Breast epithelium (tissue), 4 donors: Measurements from ENCODE around the gene TMEM178B. TPM values are rescaled to one million over a fixed set of nuclear protein-coding genes. Genes with fewer than 3 reads are reported as not detected.

ENCODE experiments used
- DNase-seq, 2 donors: peaks; one replicate each; pipeline ENCODE4 v3.0.0-alpha.2; 2019; ENCODE audit warnings: low spot score in 2 of 2
- H3K27ac ChIP-seq, 2 donors: fragments of 200-600 bp; sonication (generic) in 1 of 2; one replicate each; pipeline ENCODE4 v1.5.1; 2016 to 2019; ENCODE audit warnings: mild to moderate bottlenecking in 1 of 2
- H3K27me3 ChIP-seq, 2 donors: fragments of 200-600 bp; sonication (generic) in 1 of 2; one replicate each; pipeline versions ENCODE4 v1.5.1 to v1.6.0; 2017 to 2019; ENCODE audit warnings: control low read depth in 1 of 2, mild to moderate bottlenecking in 1 of 2
- H3K36me3 ChIP-seq: fragments of 200-600 bp; one replicate; pipeline ENCODE4 v1.5.1; 2019
- H3K4me1 ChIP-seq, 2 donors: fragments of 200-600 bp; sonication (generic); one replicate each; pipeline ENCODE4 v1.5.1; 2016 to 2019; ENCODE audit warnings: control low read depth in 1 of 2
- H3K4me3 ChIP-seq, 3 donors: fragments of 200-600 bp; sonication (generic); 1 replicate in 2 of 3; 2 replicates in 1 of 3; pipeline ENCODE4 v1.5.1; 2016 to 2019; ENCODE audit warnings: mild to moderate bottlenecking in 3 of 3, moderate library complexity in 2 of 3
- H3K9me3 ChIP-seq, 2 donors: fragments of 200-600 bp; sonication (generic) in 1 of 2; one replicate each; pipeline ENCODE4 v1.5.1; 2016 to 2019; ENCODE audit warnings: control low read depth in 1 of 2
- CTCF ChIP-seq, 3 donors: fragments of 450-650 bp; IDR thresholded peaks; one replicate each; pipeline ENCODE4 v1.5.1; 2016 to 2017; ENCODE audit warnings: antibody characterized with exemption in 3 of 3, mild to moderate bottlenecking in 3 of 3, moderate library complexity in 3 of 3
- POLR2A ChIP-seq: fragments of 450-650 bp; IDR thresholded peaks from one replicate; pipeline ENCODE4 v1.6.1; 2016; ENCODE audit warnings: antibody characterized with exemption, mild to moderate bottlenecking, moderate library complexity
- POLR2AphosphoS5 ChIP-seq, 3 donors: sonication (generic); formaldehyde crosslinking; IDR thresholded peaks; one replicate each; pipeline ENCODE4 v1.6.1; 2017; ENCODE audit warnings: antibody characterized with exemption in 3 of 3
- intact Hi-C: fragments of 100-400 bp; cut with DNase I; formaldehyde crosslinking; loops from one replicate; pipeline ENCODE4 v1.15.1; 2023; ENCODE audit warnings: low total_unique reads
- total RNA-seq, 3 donors: library from RNA; depleted of rRNA; stranded (reverse); fragments of >200 nt; gene quantifications; one replicate each; pipeline ENCODE4 v1.1.0, GENCODE V29; 2016

The TMEM178B gene
- total RNA-seq, 3 donors from 2014 or later: 0.33 to 0.88 (median 0.64) TPM

- no peaks in the 10 kb centered on the region for H3K36me3 ChIP-seq
- no peaks in the 10 kb centered on the region for H3K9me3 ChIP-seq
- TF ChIP-seq POLR2AphosphoS5 (IDR thresholded peaks at IDR 0.05): no peak
- TF ChIP-seq CTCF (IDR thresholded peaks at IDR 0.05): no peak
- TF ChIP-seq POLR2A: no peak
- no peak overlapping the region for H3K4me3 ChIP-seq
- H3K27ac ChIP-seq: no peak overlapping the region
- H3K27me3 ChIP-seq: no peaks in the 10 kb centered on the region
- H3K4me1 ChIP-seq: no peaks in the 10 kb centered on the region
- intact Hi-C loops: no loop called here
- DNase-seq: no peak
Observed at GRCh38 chr7:141242568-141242967, 168.7 kb downstream of the TMEM178B start.

GRCh38 chr7:141243368-141243767 is 169.5 kb downstream of the TMEM178B start:
- H3K27ac ChIP-seq: no peak overlapping the region
- no peaks in the 10 kb centered on the region for H3K27me3 ChIP-seq
- no peaks in the 10 kb centered on the region for H3K9me3 ChIP-seq
- intact Hi-C loops: no loop called here
- TF ChIP-seq CTCF (IDR thresholded peaks at IDR 0.05) (no peak), POLR2A (no peak), POLR2AphosphoS5 (IDR thresholded peaks at IDR 0.05) (no peak)
- H3K4me1 ChIP-seq: no peaks in the 10 kb centered on the region
- no peak for DNase-seq
- no peak overlapping the region for H3K4me3 ChIP-seq
- no peaks in the 10 kb centered on the region for H3K36me3 ChIP-seq

DNA sequence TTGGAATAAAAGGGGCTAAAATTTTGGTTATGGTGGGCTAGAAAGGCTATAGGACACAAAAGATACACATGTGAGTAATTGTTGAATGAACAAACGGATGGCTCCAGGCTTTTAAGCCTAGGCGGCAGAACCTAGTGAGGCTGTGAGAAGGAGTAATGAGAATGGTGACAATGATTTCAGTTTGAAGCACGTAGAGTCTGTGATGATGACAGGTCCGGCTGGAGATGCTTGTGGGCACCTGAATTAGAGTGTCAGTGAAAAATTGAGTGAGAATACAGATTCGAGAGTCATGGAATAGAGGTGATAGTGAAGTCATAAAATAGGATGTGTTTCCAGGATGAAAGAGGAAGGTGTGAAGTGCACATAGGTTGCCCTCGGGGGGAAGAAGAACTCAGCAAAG is 170.6 kb downstream of the TMEM178B start:
- H3K4me3 ChIP-seq: no peak overlapping the region
- intact Hi-C loops: no loop called here
- no peaks in the 10 kb centered on the region for H3K4me1 ChIP-seq
- TF ChIP-seq CTCF (IDR thresholded peaks at IDR 0.05) (no peak), POLR2A (no peak), POLR2AphosphoS5 (IDR thresholded peaks at IDR 0.05) (no peak)
- no peaks in the 10 kb centered on the region for H3K9me3 ChIP-seq
- no peak for DNase-seq
- no peaks in the 10 kb centered on the region for H3K36me3 ChIP-seq
- H3K27ac ChIP-seq: no peak overlapping the region
- no peaks in the 10 kb centered on the region for H3K27me3 ChIP-seq

DNA sequence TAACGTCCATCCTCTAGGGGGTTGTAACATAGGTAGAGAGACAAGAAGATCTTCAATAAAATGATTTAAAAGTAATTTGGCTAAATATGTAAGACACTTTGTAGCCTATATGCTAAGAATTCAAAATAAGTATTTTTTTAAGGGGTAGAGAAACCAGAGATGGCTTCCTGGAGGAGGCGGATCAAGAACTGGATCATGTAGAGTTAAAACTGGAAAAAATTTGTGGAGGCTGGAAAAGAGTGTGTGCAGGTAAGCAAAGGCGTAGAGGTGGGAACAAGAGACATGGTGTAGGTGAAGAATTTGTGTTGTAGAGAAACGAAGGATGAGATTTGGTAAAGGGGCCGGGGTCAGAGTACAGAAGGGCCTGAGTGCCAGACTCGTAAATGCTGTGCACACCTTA is 172.6 kb downstream of the TMEM178B start:
- Histone ChIP-seq H3K4me1 (no peaks in the 10 kb centered on the region), H3K4me3 (no peak overlapping the region)
- intact Hi-C loops: no loop called here

GRCh38 chr7:141251180-141251579 is 177.3 kb downstream of the TMEM178B start:
- no peaks in the 10 kb centered on the region for H3K4me1 ChIP-seq
- no peak overlapping the region for H3K4me3 ChIP-seq
- no peak for DNase-seq
- no peaks in the 10 kb centered on the region for H3K27me3 ChIP-seq
- TF ChIP-seq POLR2AphosphoS5 (IDR thresholded peaks at IDR 0.05) (no peak), POLR2A (no peak), CTCF (IDR thresholded peaks at IDR 0.05) (no peak)
- intact Hi-C loops: no loop called here
- no peaks in the 10 kb centered on the region for H3K9me3 ChIP-seq
- no peak overlapping the region for H3K27ac ChIP-seq
- no peaks in the 10 kb centered on the region for H3K36me3 ChIP-seq

More for the DNA sequence above, 172.6 kb downstream of the TMEM178B start:
- no peak overlapping the region for H3K27ac ChIP-seq
- TF ChIP-seq CTCF (IDR thresholded peaks at IDR 0.05) (no peak), POLR2AphosphoS5 (IDR thresholded peaks at IDR 0.05) (no peak), POLR2A (no peak)
- H3K36me3 ChIP-seq: no peaks in the 10 kb centered on the region
- no peaks in the 10 kb centered on the region for H3K9me3 ChIP-seq
- no peaks in the 10 kb centered on the region for H3K27me3 ChIP-seq
- no peak for DNase-seq
